GM19452 (cell line): Measurements from ENCODE around the gene TMEFF1.

Experiments used
- ATAC-seq: cut with Tn5 transposase; IDR thresholded peaks from one replicate; pipeline ENCODE4 v1.9.1; 2021; ENCODE audit not compliant: unreplicated experiment

The TMEFF1 gene

GRCh38 chr9:100598641-100599145, 125.7 kb downstream of the TMEFF1 start:
- ATAC-seq, result peak; percentile 81

- ATAC-seq, result no peak
Observed at GRCh38 chr9:100600521-100601079, 127.7 kb downstream of the TMEFF1 start.

- ATAC-seq, result peak; percentile 44
Observed at GRCh38 chr9:100601216-100601615, 128.3 kb downstream of the TMEFF1 start.

- no peak for ATAC-seq
Observed at GRCh38 chr9:100602342-100602801, 129.4 kb downstream of the TMEFF1 start.

GRCh38 chr9:100605405-100605804, 132.5 kb downstream of the TMEFF1 start:
- no peak for ATAC-seq

GRCh38 chr9:100619194-100619593, 146.2 kb downstream of the TMEFF1 start:
- ATAC-seq, result no peak

GRCh38 chr9:100619665-100620064, 146.7 kb downstream of the TMEFF1 start:
- no peak for ATAC-seq

- ATAC-seq, result no peak
Observed at GRCh38 chr9:100623969-100624368, 151.0 kb downstream of the TMEFF1 start.

GRCh38 chr9:100626949-100627348, 154.0 kb downstream of the TMEFF1 start:
- no peak for ATAC-seq
